Measurements from ENCODE around the gene TDRD3.
"Not testable (repeated sequence)": the region's sequence is repeated elsewhere in the genome, so short reads cannot be mapped to it uniquely, and the experiment has no call there.

Gene TDRD3

GRCh38 chr13:60407095-60407494, 10.1 kb downstream of the TDRD3 start:
- ChIA-PET POLR2A (no interaction called here), CTCF (no interaction called here)
- TF ChIP-seq CTBP1 (IDR thresholded peaks at IDR 0.05; ENCODE audit: borderline replicate concordance) (no peak), FOXK2 (IDR thresholded peaks at IDR 0.05) (no peak), TARDBP (IDR thresholded peaks at IDR 0.05) (no peak), ZNF384 (IDR thresholded peaks at IDR 0.05) (no peak)
- no peak for DNase-seq (ENCODE audit: extremely low spot score)

GRCh38 chr13:60407852-60408251, 10.8 kb downstream of the TDRD3 start:
- CTCF ChIA-PET; POLR2A ChIA-PET; DNase-seq (ENCODE audit: extremely low spot score): not testable (repeated sequence)

- DNase-seq (ENCODE audit: extremely low spot score); POLR2A ChIA-PET: not testable (repeated sequence)
- CTCF ChIA-PET: interaction anchor here (0.6 kb wide), 1 partner anchor 9 kb away, joined by 4 read pairs; no protein-coding TSS in a partner anchor
Measured at GRCh38 chr13:60409574-60410292, 12.7 kb downstream of the TDRD3 start.

- POLR2A ChIA-PET: interaction anchor here (1.2 to 1.3 kb wide), 2 partner anchors 12 to 14 kb away, joined by 3 to 4 read pairs; partner anchors contain the start of gene TDRD3
- CTCF ChIA-PET: no interaction called here
- DNase-seq (ENCODE audit: extremely low spot score): no peak
- TF ChIP-seq LEF1 (IDR thresholded peaks at IDR 0.05; ENCODE audit: borderline replicate concordance) (no peak), ELF4 (IDR thresholded peaks at IDR 0.05) (no peak), SUZ12 (IDR thresholded peaks at IDR 0.05) (no peak), ZNF384 (IDR thresholded peaks at IDR 0.05) (no peak), ARNT (IDR thresholded peaks at IDR 0.05) (no peak), HDGF (IDR thresholded peaks at IDR 0.05; ENCODE audit: borderline replicate concordance) (no peak), FOXA1 (IDR thresholded peaks at IDR 0.05) (no peak)
Measured at GRCh38 chr13:60410299-60410698, 13.3 kb downstream of the TDRD3 start.

- CTCF ChIA-PET: no interaction called here
- DNase-seq (ENCODE audit: extremely low spot score): no peak
- TF ChIP-seq BHLHE40 (IDR thresholded peaks at IDR 0.05; ENCODE audit: borderline replicate concordance) (no peak), FOXM1 (IDR thresholded peaks at IDR 0.05; ENCODE audit: borderline replicate concordance) (no peak), ARNT (IDR thresholded peaks at IDR 0.05) (no peak), L3MBTL2 (conservative IDR thresholded peaks at IDR 0.05) (no peak), TARDBP (IDR thresholded peaks at IDR 0.05) (no peak), HDGF (IDR thresholded peaks at IDR 0.05; ENCODE audit: borderline replicate concordance) (no peak), PKNOX1 (IDR thresholded peaks at IDR 0.05) (no peak), FOXK2 (IDR thresholded peaks at IDR 0.05) (no peak), ELF4 (IDR thresholded peaks at IDR 0.05) (no peak), FOXA1 (IDR thresholded peaks at IDR 0.05) (no peak), NFRKB (IDR thresholded peaks at IDR 0.05) (no peak), SP1 (IDR thresholded peaks at IDR 0.05) (no peak), SUZ12 (IDR thresholded peaks at IDR 0.05) (no peak), ZNF384 (IDR thresholded peaks at IDR 0.05) (no peak), CTBP1 (IDR thresholded peaks at IDR 0.05; ENCODE audit: borderline replicate concordance) (no peak)
- POLR2A ChIA-PET: interaction anchor here (0.9 to 1.3 kb wide), 3 partner anchors 14 to 16 kb away, joined by 3 to 4 read pairs (median 4); partner anchors contain the start of gene TDRD3
Measured at GRCh38 chr13:60411464-60411863, 14.4 kb downstream of the TDRD3 start.

- no peak for DNase-seq (ENCODE audit: extremely low spot score)
- TF ChIP-seq TARDBP (IDR thresholded peaks at IDR 0.05): no peak
- no peak for TF ChIP-seq FOXA1 (IDR thresholded peaks at IDR 0.05)
- no peak for TF ChIP-seq FOXK2 (IDR thresholded peaks at IDR 0.05)
- TF ChIP-seq NFRKB (IDR thresholded peaks at IDR 0.05): no peak
- no peak for TF ChIP-seq SUZ12 (IDR thresholded peaks at IDR 0.05)
- CTCF ChIA-PET: interaction anchor here (0.6 kb wide), 1 partner anchor 171 kb away, joined by 3 read pairs; no protein-coding TSS in a partner anchor
- POLR2A ChIA-PET: interaction anchor here (1.3 kb wide), 1 partner anchor 14 kb away, joined by 4 read pairs; no protein-coding TSS in a partner anchor
Measured at GRCh38 chr13:60411983-60412382, 15.0 kb downstream of the TDRD3 start.

DNA sequence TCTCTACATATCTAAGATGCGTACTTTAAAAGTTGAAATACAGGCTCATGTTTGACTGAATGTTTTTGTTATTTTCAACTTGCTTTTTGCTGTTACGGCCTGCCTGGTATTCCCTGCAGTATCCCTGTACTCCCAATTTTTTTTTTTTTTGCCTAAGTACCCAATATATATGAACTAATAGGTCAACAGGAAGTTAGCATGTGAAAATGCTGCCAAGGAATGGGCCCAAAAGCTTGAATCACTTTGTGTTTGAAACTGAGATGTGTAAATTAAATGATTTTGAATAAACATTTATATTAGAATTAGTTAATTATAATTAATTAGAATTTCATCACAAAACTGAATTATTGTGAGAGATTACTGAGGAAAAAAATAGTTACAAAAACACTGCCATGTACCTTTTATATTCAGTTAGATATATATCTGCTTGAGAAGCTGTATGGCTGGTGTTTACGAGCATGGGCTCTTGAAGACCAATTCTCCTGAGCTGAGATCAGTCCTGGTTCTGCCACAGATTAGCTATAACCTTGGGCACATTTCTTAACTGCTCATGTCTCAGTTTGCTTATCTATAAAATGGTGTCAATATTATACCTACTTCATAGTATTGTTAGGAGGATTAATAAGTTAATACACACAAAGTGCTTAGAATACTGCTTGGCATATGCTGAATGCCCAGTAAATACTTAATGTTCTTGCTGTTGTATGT, 16.0 kb downstream of the TDRD3 start:
- no peak for DNase-seq (ENCODE audit: extremely low spot score)
- TF ChIP-seq NFRKB (IDR thresholded peaks at IDR 0.05): no peak
- TF ChIP-seq LEF1 (IDR thresholded peaks at IDR 0.05; ENCODE audit: borderline replicate concordance): no peak
- TF ChIP-seq ZNF384 (IDR thresholded peaks at IDR 0.05): no peak
- no peak for TF ChIP-seq L3MBTL2 (conservative IDR thresholded peaks at IDR 0.05)
- ChIA-PET CTCF (interaction anchor here (0.6 kb wide), 1 partner anchor 882 kb away, joined by 8 read pairs; no protein-coding TSS in a partner anchor), POLR2A (interaction anchor here (0.7 to 0.8 kb wide), 2 partner anchors 16 to 17 kb away, joined by 3 read pairs; partner anchors contain the start of gene TDRD3)

DNA sequence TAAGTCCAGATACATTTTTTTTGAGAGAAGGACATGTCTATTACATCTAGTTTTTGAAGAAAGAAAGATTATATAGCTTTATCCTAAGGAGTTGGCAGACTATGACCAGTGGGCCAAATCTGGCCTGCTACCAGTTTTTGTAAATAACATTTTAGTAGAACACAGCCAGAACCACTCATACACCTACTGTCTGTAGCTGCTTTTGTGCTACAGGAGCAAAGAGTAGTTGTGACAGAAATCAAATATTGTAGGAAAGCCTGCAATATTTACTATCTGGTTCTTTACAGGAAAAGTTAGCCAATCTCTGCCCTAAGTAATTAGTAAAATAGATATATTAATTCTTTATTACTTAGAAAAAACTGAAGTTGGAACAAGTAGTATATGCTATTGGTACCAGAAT, 17.2 kb downstream of the TDRD3 start:
- ChIA-PET CTCF (no interaction called here), POLR2A (no interaction called here)
- DNase-seq (ENCODE audit: extremely low spot score): no peak
- TF ChIP-seq ARNT (IDR thresholded peaks at IDR 0.05) (no peak), ZNF384 (IDR thresholded peaks at IDR 0.05) (no peak), SP1 (IDR thresholded peaks at IDR 0.05) (no peak), HDGF (IDR thresholded peaks at IDR 0.05; ENCODE audit: borderline replicate concordance) (no peak), NFRKB (IDR thresholded peaks at IDR 0.05) (no peak), BHLHE40 (IDR thresholded peaks at IDR 0.05; ENCODE audit: borderline replicate concordance) (no peak), FOXM1 (IDR thresholded peaks at IDR 0.05; ENCODE audit: borderline replicate concordance) (no peak), L3MBTL2 (conservative IDR thresholded peaks at IDR 0.05) (no peak)
